GM19324 (cell line): ENCODE measurements around the gene SEMA3C.

ENCODE experiments used
- ATAC-seq: cut with Tn5 transposase; IDR thresholded peaks from one replicate; pipeline ENCODE4 v1.9.1; 2021; ENCODE audit warnings: mild to moderate bottlenecking, moderate library complexity; ENCODE audit not compliant: unreplicated experiment, low FRiP score

The SEMA3C gene

DNA sequence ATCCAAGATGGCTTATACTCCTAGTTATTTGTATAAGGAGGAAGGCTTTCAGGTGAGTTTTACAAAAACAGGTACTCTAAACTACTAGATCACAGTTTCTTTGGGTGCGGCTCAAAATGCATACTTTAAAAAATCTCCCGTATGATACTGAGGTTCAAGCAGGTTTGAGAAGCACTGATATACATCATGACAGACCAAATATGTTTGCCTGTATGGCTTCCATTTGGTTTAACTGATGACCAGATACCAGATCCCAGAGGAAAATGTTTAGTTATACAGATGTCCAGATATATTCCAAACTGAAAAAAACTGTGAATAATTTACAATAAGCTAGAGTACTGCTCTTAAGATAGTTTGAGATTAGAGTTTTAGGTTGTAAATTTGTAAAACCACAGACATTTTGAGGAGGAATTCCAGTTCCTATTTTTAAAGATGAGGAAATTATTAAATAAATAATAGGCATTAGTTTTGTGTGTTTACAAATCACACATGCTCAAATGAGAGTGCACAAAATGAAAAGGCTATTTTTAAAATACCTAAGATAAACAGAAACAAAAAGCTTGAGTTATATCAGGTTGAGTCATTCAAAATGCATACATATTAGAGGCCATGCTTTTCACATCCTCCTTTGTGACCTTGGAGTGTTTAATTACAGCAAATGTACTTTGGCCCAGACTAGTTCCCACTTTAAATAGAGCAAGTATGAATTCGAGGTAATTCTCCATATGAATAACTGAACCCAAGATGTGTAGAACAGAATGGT lies 60.5 kb downstream of the SEMA3C start:
- ATAC-seq: no peak

DNA sequence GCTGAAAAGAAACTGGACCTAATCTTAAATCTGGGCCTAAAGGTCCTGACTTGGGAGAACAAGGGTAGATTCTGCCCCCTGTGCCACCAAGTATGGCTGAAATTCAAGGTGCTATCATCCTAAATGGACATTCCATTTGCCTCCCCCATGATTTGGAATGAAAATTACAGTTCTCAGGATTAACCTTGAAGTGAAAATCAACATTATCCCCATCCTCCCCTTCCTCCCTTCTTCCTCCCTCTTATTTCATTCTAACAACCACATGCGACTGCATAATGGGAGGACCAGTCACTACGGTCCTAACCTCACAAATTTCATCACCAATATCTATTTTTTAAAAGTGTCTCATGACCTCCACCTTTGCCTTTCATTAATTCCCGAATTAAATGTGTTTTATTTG lies 62.1 kb downstream of the SEMA3C start:
- ATAC-seq: no peak

DNA sequence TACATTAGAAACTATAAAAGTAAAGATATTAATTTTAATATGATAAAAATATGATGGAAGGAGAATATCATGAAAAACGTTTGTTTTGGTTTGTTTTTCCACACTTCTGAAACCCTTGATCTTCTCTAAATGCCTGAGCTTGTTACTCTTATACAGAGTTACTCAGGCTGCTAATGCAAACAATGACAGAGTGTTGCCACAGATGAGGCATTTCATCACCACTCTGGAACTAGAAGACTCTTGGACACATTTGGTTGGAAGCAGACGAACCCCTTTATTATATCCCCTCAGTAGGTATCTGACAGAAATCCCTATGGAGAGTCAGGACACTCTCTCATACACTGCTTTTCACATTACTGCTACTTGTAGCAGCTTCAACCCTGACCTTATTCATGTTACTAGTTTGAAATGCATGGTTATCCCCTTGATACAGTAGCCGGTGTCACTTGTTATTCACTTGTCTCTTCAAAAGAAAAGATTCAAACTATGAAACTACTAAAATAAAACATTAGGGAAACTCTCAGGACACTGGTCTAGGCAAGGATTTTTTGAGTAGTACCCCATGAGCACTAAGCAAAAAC lies 66.9 kb downstream of the SEMA3C start:
- ATAC-seq: no peak

DNA sequence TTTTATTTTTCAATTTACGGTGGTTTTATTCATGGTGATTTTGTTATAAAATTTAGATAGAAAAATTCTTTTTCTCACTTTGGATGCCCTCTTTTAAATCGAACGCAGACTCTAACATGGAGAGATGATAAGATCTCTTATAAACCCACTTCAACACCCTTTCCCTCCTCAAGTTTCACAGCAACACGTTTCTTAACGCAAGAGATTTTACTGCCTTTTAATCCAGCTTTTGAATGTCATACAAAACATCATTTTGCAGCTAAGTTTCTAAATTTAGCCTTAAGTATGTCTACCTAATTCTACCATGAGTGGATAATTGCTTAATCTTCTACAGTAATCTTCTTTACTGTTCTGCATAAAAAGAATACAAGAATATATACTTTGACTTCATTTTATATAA lies 70.0 kb downstream of the SEMA3C start:
- ATAC-seq: no peak

DNA sequence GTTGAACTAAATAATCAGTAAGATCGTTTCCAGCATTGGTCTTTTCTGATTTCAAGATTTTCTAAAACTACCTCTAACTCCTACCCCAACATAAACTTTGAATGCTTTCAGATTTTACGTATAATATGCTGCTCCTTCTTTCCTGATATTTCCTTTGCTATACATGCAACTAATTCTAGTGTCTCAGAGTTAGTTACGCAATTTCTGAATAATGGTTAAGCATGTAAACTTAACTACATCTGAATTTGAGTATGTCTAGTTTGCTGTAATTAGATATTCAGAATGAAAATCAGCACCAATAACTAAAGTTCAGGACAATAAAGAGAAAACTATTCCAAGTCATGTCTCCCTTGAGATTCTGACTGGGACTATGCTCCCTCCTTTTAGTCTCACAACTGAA lies 71.0 kb downstream of the SEMA3C start:
- ATAC-seq: no peak

DNA sequence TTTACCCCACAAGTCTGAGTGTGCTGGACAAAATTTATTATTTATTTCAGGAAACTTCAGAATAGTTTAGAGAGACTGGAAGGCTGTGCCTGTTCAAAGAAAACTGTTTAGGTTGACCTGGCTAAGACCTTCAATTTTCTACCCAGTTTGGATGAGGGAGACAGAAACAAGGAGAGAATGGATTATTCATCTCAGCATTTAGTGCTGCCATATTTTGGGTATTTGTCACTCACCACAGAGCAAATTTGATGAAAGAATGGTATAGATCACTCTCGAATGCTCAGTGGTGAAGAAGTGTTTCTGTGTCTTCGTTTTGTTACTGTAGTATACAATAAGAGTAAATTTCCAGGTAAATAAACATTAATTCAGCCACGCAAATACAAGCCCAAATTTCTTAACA lies 71.8 kb downstream of the SEMA3C start:
- ATAC-seq: no peak

DNA sequence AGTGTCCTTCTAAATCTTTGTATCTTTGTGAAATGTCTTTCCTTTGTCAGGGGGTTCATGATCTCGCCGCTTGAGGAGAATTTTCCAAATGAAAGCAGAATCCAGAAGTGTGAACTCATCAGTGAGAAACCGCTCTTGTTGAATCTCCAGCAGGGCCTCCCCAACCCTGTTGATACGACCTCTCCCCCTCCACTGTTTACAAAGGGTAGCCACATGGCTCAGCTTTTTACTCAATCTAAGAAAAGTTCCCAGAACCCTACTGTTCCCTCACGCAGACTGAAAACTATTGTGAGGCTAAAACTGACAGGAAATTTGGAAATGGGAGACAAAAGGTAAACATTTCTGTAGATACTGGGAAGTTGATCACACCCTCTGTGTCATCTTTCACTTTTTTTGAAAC lies 73.9 kb downstream of the SEMA3C start:
- no peak for ATAC-seq

DNA sequence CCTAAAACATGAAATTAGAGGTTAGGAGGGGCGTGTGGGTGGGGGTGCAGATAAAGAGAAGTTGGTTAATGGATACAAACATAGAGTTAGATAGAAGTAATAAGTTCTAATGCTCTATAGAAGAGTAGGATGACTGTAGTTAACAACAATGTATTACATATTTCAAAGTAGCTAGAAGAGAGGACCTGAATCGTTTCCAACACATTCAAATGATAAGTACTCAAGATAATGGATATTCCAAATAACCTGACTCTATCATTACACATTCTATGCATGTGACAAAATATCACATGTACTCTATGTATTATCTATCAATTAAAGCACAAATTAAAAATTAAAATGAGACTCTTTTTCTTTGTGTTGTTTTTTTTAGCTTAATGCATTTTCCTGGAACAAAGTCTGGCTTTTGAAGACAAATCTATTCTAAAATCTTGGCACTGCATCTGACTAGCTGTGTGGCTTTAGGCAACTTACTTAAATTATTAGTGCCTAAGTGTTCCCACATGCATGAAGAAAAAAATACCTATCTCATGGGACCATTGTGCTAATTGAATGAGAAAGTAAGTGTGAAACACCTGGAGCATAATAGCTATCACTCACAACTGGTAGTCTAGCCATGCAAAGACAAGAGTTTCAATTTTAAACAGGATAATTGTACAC lies 75.7 kb downstream of the SEMA3C start:
- no peak for ATAC-seq

DNA sequence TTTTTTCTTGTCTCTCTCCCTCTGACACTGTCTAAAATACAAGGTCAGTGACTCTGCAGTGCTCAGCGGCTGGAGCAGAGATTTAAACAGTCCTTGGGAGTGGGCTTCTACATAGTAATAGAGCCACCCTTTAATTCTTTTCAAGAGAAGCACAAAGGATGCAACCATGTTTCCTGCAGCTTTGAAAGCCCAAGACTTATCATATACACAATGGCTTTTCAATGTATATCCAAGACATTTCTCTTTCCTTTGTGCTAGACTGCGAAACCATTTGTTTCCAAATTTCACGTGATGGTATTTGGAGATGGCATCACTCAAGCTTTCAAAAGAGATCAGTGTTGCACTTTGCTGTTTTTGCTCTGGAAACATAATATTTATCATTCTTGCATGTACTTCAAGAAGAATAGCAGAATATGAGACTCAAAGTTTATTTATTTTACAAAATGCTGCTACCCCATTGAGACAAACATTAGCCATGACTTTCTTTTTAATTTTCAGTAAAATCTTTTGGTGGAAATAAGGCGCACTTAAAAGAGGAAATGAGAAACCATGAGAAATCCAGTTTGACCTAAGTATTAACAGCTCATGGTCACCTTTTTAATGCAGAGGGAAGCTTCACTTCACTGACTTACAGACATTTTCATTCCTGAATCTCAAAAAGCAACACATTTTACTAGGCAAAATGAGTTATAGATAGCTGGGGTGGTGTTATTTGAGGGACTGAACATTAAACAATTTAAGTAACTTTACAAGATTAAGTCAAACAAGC lies 76.6 kb downstream of the SEMA3C start:
- no peak for ATAC-seq

DNA sequence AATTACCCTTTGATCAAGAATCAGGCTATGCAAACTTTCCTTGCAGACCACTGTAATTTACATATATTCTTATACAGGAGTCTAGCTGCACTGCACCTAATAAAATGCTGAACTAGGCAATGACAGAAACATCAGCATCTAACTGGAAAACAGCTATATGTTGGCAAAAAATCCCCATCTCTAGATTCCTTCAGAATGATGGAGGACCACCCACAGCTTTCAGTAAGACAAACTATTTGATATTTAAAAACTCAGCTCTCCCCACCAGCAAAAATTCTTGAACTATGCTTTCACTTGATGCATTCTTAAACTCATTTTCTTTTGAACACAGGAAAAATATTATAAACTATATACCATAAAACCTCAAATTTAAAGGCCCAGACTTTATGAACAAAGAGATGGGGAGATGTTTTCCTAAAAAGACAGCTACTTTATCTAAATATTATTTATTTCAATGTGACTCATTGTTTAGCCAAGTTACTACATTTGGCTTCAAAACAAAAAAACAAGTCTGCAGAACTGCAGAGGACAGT lies 77.4 kb downstream of the SEMA3C start:
- no peak for ATAC-seq

DNA sequence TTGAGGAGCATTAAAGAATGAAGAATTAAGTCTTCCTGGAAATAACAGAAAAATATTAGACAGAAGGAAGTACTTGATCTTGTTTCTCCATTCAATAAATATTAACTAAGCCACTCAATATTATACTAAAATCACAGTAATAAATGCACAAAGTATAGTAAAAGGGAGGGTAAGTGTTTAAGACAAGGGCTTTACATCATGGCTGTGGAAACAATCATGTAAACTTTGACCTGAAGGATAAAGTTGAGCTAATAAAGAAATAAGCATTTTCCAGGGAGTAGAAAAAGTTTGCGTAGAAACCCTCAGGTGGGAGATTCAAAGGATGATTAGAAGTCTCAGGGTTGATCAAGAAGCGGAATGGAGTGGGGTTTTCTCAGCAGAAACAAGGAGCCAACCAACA lies 78.2 kb downstream of the SEMA3C start:
- ATAC-seq: no peak

DNA sequence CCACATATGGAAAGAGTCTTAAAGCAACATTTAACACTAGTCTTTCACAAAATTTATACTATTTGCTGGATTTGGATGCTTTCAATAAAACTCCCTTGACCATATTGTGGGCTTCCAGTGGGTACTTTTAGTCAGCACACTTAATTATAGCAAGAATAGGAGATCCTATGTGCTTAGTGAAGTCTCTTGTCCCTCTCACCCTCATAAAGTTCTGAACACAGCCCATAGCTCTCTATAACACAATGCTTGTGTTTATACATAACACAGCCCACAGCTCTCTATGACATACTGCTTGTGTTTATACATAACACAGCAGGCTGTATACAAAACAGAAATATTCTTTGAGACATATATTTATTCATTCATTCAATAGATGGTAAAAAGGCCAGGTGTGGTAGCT lies 79.0 kb downstream of the SEMA3C start:
- no peak for ATAC-seq

DNA sequence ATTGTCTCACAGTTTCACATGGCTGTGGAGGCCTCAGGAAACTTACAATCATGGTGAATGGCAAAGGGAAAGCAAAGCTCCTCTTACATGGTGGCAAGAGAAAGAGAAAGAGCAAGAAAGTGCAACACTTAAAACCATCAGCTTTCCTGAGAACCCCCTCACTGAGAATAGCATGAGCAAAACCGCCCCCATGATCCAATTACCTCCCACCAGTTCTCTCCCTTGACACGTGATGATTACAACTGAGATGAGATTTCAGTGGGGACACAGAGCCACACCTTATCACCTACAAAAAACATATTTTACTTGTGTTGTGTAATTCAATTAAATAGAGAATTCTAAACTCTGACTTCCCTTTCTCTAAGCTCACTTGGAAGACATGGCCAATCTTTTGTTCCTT lies 80.2 kb downstream of the SEMA3C start:
- no peak for ATAC-seq

DNA sequence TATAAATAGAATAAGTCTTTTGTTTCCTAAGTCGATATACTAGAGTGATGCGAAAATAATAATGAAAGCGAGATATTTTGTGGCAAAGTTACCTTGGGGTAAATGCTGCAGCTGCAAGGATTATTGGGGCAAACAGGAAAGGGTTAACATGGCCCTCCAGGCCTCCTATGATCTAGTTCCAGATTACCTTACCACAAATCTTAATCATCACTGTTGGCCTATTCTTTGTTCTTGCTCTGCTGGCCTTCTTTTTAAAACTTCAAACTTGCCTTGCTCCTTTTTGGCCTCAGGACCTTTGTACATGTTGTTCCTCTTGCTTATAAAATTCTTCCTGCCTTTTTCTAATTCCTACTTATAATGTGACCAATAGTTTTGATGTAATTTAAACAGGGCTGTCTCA lies 81.5 kb downstream of the SEMA3C start:
- ATAC-seq: no peak

DNA sequence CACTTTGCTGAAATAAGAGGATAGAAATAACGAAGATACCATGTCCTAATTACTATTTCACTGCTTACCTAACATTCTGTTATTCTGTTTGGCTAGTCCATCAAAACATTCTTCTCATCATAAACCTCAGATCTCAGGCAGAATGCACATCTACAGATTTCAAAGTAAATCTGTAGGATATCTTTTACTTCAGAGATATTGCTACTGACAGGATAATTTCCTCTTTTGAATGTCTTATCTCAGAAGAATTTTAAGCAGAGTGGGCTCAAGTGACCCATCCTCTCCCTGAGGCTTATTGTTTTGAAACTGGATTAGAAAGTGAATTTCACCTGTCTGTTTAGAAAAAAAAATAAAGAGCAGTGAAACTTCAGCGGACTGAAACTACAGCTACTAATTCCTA lies 83.6 kb downstream of the SEMA3C start:
- no peak for ATAC-seq

DNA sequence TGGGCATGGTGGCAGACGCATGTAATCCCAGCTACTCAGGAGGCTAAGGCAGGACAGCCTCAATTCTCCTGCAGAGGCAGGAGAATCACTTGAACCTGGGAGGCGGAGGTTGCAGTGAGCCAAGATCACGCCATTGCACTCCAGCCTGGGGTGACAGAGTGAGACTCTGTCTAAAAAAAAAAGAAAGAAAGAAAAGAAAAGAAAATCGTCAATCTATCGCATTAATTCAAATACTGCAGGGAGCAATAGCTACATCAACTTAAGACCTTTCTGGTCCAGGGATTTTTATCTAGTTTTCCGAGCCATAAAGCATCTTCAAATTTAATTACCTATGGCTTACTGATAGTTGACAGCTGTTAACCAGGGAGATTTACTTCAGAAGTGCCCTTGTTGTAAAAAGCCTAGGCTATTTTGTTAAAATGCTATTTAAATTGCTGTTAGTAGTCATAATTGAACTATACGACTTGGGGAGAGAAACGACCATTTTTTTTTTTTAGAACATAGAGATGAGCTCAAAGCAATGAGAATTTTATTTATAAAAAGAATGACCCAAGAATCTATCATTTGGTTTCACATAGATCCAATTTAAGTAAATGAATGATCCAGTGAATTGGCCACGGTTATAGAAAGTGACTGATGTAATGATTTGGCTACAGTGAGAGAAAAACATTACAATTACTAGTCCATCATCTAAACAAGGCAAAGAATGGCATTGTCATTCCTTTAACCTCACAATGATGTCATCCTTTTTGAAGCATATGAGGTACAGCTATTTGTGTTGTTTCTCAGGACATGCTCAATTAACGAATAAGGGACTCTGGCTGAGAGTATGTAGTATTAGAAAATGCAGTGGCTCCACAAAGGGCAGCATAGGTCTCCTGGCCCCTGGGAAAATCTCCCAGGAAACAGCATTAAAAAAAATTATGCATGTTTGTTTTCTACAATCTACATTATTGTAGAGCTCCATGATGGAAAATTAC lies 85.3 kb downstream of the SEMA3C start:
- no peak for ATAC-seq

DNA sequence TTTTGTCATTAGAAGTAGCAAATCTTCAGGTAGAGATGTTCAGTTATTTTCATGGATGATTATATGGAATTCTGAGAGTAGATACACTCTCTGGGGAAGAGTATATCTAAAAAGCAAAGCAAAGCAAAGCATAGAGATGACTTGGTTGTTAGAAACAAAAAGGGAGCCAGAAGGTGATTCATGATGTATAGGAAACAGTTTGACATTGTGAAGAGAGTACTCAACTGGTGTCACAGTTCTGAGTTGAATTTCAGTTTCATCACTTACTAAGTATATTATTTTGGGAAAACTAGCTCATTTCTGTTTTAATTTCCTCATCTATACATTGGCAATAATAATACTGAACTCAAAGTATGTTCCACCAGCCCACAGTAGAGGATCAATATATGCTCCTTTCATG lies 86.8 kb downstream of the SEMA3C start:
- no peak for ATAC-seq

DNA sequence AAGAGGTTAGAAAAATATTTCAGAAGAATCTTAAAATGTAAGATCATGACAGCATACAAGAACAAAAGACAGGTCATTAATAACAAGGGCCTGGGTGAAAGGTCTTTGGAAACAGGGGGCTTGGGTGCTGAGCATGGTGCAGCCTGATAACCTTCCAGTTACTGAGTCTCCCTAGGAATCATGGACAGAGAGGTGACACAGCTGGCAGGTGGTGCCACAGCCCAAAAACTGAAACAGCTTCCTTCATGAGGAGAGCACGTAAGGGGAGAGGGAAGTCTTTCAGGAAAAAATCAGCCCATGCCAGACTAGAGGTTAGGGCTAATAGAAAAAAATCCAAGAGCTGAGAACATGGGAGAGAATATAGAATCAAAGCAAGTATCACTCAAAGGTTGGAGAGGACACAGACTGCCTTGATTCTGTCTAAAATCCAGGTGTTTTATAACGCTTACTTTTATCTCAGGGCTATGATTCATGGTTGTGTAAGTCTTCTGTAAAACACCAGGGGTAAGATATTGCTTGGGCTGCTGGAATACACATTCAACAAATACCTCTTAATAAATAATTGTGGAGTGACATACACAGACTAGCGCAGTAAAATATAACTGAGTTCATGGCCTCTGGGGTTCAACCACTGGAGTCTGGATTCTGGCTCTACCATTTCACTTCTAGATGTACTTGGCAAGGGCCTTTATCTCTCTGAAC lies 88.1 kb downstream of the SEMA3C start:
- ATAC-seq: no peak

DNA sequence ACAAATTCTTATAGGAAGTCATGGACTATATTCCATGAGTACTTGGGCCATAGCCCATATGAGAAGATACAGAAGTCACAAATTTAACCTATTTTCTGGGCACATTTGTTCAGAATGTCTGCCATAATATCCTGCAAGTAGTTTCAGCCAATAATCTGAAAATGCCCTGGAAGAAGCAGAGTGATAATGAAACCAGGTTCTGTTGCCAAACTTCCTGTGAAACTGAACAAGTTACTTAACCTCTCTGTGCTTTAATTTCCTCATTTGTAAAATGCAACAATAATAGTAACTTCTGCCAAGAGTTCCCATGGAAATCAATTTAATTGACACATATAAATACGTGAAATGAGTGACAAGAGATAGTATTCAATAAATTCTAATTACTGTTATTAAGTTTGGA lies 88.8 kb downstream of the SEMA3C start:
- no peak for ATAC-seq
